Activated T-cell treated with anti-CD3 and anti-CD28 coated beads, Interleukin-2, amount 50 U/mL, for 72 hours (primary cell): ENCODE data around the gene PTGER1. TPM values are rescaled to one million over a fixed set of nuclear protein-coding genes. Genes with fewer than 3 reads are reported as not detected.
"Not testable (repeated sequence)": the region's sequence is repeated elsewhere in the genome, so short reads cannot be mapped to it uniquely, and the experiment has no call there.

Experiments
- ATAC-seq, 2 donors: fragments of 150-1000 bp; cut with Tn5 transposase; replicated peaks in 1 of 2; 2 replicates each; pipeline ENCODE4 v1.10.0; 2021; ENCODE audit warnings: moderate library complexity in 2 of 2, mild to moderate bottlenecking in 1 of 2
- DNase-seq, 2 donors: peaks; one replicate each; pipeline ENCODE4 v3.0.0; 2021 to 2022; ENCODE audit warnings: mixed read lengths in 1 of 2
- H3K27ac Mint-ChIP-seq: one replicate; pipeline ENCODE4 v1.8.0; 2022; ENCODE audit warnings: mild to moderate bottlenecking, moderate library complexity, mixed read lengths
- H3K27me3 Mint-ChIP-seq: one replicate; pipeline ENCODE4 v1.8.0; 2022; ENCODE audit warnings: low read depth, mixed read lengths
- H3K36me3 Mint-ChIP-seq, 2 donors: one replicate each; pipeline ENCODE4 v1.8.0; 2022; ENCODE audit warnings: mixed read lengths in 2 of 2, mild to moderate bottlenecking in 1 of 2; ENCODE audit not compliant: insufficient read depth in 2 of 2
- H3K4me1 Mint-ChIP-seq: one replicate; pipeline ENCODE4 v1.8.0; 2022; ENCODE audit warnings: low read depth, mixed read lengths
- H3K4me3 Mint-ChIP-seq, 2 donors: one replicate each; pipeline ENCODE4 v1.8.0; 2022; ENCODE audit warnings: mild to moderate bottlenecking in 2 of 2, mixed read lengths in 2 of 2, moderate library complexity in 2 of 2
- H3K9me3 Mint-ChIP-seq, 2 donors: one replicate each; pipeline ENCODE4 v1.8.0; 2022; ENCODE audit warnings: mixed read lengths in 2 of 2
- total RNA-seq, 2 donors: library from RNA; stranded (reverse); gene quantifications; one replicate each; pipeline ENCODE4 v1.2.3, GENCODE V29; 2022

Gene PTGER1
- total RNA-seq, 2 donors from 2014 or later, result 0.38 to 0.39 TPM

DNA sequence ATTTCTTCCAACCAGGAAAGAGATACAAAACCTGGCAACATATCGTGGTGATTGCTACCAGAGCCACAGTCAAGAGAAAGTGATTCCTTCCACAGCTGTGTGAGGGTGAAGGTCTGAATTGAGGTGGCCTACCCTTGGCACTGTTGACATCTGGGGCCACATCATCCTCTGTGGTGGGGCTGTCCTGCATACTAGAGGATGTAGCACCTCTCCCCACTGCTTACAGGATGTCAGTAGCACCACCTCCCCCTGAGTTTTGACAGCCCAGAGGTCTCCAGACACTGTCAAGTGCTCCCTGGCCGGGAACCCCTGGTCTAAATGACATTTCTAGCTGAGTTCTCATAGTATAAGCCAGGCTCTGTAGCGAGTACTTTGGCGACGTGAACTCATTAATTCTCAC is 15.5 kb downstream of the PTGER1 start:
- Mint-ChIP-seq H3K36me3 (peaks cover 8 to 19% of the 10 kb centered on the region in 2 donors), H3K4me1 (no peaks in the 10 kb centered on the region), H3K9me3 (no peaks in the 10 kb centered on the region), H3K4me3 (no peak overlapping the region), H3K27me3 (no peaks in the 10 kb centered on the region), H3K27ac (no peak overlapping the region)
- ATAC-seq (peak; percentile 93 to 100), DNase-seq (peak; percentile 25 to 56)

DNA sequence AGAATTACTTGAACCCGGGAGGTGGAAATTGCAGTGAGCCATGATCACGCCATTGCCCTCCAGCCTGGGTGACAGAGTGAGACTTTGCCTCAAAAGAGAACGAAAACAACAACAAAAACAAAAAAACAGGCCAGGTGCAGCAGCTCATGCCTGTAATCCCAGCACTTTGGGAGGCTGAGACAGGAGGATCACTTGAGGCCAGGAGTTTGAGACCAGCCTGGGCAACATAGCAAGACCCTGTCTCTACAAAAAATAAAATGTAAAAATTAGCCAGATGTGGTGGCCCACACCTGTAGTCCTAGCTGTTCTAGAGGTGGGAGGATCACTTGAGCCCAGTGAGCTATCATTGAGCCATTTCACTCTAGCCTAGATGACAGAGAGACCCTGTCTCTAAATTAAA is 22.9 kb downstream of the PTGER1 start:
- H3K9me3 Mint-ChIP-seq, ATAC-seq, H3K27ac Mint-ChIP-seq, H3K4me3 Mint-ChIP-seq, DNase-seq, H3K4me1 Mint-ChIP-seq, H3K27me3 Mint-ChIP-seq: not testable (repeated sequence)
- H3K36me3 Mint-ChIP-seq, result peaks cover 10 to 27% of the 10 kb centered on the region in 2 donors

DNA sequence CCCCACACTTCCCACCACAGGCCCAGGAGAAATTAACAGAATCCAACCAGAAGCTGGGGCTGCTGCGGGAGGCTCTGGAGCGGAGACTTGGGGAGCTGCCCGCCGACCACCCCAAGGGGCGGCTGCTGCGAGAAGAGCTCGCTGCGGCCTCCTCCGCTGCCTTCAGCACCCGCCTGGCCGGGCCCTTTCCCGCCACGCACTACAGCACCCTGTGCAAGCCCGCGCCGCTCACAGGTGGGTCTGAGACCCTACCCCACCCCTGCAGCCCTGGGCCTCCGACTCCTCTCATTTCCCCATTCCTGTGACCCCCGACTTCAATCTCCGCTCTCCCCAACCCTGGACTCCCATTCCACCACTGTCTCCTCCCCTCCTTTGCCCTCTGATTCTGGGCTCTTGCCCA is 24.3 kb downstream of the PTGER1 start:
- ATAC-seq, result no peak
- no peaks in the 10 kb centered on the region for H3K9me3 Mint-ChIP-seq
- no peaks in the 10 kb centered on the region for H3K27me3 Mint-ChIP-seq
- peaks cover 6% of the 10 kb centered on the region for H3K4me1 Mint-ChIP-seq
- no peak overlapping the region for H3K27ac Mint-ChIP-seq
- peaks cover 12 to 33% of the 10 kb centered on the region in 2 donors for H3K36me3 Mint-ChIP-seq
- no peak for DNase-seq
- no peak overlapping the region for H3K4me3 Mint-ChIP-seq

DNA sequence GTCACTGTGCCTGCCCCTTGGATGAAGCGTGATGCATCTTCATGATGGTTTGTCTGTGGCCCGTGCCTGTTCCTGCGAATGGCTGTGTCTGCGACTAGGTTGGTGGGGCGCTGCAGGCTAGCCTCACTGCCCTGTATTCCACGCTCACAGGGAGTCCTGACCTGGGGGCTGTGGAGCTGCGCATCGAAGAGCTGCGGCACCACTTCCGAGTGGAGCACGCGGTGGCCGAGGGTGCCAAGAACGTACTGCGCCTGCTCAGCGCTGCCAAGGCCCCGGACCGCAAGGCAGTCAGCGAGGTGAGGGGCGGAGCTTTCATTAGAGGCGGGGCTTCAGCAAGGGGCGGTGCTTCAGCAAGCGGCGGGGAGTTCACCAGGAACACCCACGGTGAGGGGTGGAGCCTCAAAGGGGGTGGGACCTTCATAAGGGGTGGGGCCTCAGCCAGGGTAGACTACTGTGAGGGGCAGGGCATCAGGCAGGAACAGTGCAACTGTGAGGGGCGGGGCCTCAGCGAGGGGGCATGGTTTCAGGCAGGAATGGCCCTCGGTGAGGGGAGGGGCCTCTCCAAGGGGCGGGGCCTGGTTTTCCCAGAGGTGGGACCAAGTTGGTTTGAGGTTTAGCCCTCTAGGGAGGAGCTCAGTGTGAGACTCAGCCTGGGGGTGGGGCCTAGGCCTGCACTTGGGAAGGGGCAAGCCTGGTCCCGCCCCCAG is 24.8 kb downstream of the PTGER1 start:
- Mint-ChIP-seq H3K4me1 (peaks cover 6% of the 10 kb centered on the region), H3K27ac (no peak overlapping the region), H3K9me3 (no peaks in the 10 kb centered on the region), H3K27me3 (no peaks in the 10 kb centered on the region), H3K4me3 (no peak overlapping the region), H3K36me3 (peaks cover 11 to 32% of the 10 kb centered on the region in 2 donors)
- peak; percentile 84 to 93 for ATAC-seq
- DNase-seq, result peak; percentile 74 to 79

DNA sequence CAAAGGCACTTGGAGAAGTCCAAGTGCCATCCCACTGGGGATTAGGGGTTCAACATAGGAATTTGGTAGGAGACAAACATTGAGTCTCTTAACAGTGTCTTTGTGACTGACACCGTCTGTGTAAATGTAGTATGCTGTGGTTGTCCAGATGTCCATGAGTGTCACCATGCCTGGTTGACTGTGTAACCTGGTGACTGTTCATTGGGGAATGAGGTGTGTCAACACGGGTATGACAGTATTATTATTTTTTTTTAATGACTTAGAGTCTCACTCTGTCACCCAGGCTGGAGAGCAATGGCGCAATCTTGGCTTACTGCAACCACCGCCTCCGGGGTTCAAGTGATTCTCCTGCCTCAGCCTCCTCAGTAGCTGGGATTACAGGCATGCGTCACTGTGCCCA is 25.8 kb downstream of the PTGER1 start:
- Mint-ChIP-seq H3K4me3 (no peak overlapping the region), H3K4me1 (peaks cover 6% of the 10 kb centered on the region), H3K9me3 (no peaks in the 10 kb centered on the region), H3K27ac (no peak overlapping the region), H3K27me3 (no peaks in the 10 kb centered on the region), H3K36me3 (peaks cover 15 to 32% of the 10 kb centered on the region in 2 donors)
- DNase-seq, result no peak
- ATAC-seq, result no peak

DNA sequence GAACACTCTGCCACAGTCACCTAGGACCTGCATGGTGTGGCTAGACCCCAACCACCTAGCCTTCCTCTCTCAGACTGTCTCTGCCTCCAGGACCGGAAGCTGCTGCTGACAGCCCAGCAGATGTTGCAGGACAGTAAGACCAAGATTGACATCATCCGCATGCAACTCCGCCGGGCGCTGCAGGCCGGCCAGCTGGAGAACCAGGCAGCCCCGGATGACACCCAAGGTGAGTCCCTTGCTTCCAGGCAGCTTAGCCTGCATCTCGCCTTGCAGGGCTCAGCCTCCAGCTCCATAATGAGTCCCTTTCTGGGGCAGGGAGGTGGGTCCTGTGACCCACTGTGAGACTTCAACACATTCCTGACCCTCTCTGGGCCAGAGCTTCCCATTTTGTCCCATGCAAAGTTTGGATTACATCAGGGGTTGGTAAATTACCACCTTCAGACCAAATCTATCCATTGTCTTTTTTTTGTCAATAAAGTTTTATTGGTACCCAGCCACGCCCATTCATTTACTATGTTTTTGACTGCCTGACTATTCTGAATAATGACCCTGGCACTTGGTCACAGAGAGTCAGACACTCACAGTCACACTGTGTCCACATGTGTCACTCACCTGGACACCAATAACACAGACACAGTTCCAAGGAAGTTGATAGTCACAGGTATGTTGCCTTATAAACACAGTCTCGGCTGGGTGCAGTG is 28.7 kb downstream of the PTGER1 start:
- Mint-ChIP-seq H3K27me3 (no peaks in the 10 kb centered on the region), H3K4me3 (no peak overlapping the region)

DNA sequence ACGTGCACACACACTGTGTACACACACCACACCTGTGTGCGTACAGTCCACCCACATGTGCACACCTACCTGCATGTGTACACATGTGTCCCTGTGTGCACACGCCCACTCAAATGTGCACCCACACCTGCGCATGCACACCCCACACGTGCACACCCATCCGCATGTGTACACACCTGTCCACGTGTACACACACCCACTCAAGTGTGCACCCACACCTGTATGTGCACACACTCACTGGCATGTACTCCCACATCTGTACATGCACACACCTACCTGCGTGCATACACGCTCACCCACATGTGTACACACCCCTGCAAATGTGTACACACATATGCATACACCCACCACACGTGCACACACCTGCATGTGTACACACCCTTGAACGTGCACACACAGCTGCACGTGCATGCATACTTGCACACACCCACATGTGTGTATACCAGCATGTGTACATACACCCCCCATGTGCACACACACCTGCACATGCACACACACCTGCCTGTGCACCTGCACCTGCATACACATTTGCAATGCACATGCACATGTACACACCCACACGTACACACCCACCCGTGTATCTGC is 31.4 kb downstream of the PTGER1 start:
- Mint-ChIP-seq H3K4me3 (no peak overlapping the region), H3K9me3 (no peaks in the 10 kb centered on the region), H3K4me1 (peaks cover 32% of the 10 kb centered on the region), H3K36me3 (peaks cover 21 to 30% of the 10 kb centered on the region in 2 donors), H3K27ac (no peak overlapping the region), H3K27me3 (no peaks in the 10 kb centered on the region)
- DNase-seq, result no peak
- ATAC-seq, result no peak

More for the DNA sequence above, 28.7 kb downstream of the PTGER1 start:
- Mint-ChIP-seq H3K4me1 (peaks cover 16% of the 10 kb centered on the region), H3K9me3 (no peaks in the 10 kb centered on the region), H3K27ac (no peak overlapping the region), H3K36me3 (peaks cover 26 to 39% of the 10 kb centered on the region in 2 donors)
- ATAC-seq (no peak), DNase-seq (no peak)

DNA sequence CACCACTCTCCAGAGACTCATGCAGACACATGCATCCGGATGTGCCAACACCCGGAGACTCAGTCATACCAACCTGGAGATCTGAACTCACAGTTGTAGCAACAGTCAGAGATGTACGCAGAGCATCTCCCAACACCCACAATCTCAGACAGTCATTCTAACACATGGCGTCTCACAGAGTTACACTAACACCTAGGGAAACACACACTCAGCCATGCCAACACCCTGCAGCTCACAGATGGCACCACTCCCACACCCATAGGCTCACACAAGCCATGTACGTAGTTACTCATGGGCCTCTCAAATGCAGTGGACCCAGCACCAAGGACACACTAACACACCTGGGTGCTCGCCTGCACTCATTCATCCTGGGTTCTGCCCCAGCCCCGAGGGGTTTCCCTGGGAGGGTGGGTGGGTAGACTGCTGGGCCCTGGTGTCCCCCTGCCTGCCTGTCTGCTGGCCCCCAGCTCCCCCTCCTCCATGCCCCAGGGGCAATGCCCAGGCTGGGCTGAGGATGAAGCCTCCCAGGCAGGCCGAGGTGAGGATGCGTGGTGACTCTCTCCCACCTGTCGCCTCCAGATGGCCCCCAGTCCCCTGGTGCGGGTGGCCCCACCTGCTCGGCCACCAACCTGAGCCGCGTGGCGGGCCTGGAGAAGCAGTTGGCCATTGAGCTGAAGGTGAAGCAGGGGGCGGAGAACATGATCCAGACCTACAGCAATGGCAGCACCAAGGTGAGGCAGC is 32.1 kb downstream of the PTGER1 start:
- H3K27ac Mint-ChIP-seq, result no peak overlapping the region
- DNase-seq, result no peak
- H3K4me3 Mint-ChIP-seq, result no peak overlapping the region
- H3K9me3 Mint-ChIP-seq, result no peaks in the 10 kb centered on the region
- H3K27me3 Mint-ChIP-seq, result no peaks in the 10 kb centered on the region
- peaks cover 37% of the 10 kb centered on the region for H3K4me1 Mint-ChIP-seq
- ATAC-seq, result no peak
- H3K36me3 Mint-ChIP-seq, result peaks cover 21 to 29% of the 10 kb centered on the region in 2 donors

DNA sequence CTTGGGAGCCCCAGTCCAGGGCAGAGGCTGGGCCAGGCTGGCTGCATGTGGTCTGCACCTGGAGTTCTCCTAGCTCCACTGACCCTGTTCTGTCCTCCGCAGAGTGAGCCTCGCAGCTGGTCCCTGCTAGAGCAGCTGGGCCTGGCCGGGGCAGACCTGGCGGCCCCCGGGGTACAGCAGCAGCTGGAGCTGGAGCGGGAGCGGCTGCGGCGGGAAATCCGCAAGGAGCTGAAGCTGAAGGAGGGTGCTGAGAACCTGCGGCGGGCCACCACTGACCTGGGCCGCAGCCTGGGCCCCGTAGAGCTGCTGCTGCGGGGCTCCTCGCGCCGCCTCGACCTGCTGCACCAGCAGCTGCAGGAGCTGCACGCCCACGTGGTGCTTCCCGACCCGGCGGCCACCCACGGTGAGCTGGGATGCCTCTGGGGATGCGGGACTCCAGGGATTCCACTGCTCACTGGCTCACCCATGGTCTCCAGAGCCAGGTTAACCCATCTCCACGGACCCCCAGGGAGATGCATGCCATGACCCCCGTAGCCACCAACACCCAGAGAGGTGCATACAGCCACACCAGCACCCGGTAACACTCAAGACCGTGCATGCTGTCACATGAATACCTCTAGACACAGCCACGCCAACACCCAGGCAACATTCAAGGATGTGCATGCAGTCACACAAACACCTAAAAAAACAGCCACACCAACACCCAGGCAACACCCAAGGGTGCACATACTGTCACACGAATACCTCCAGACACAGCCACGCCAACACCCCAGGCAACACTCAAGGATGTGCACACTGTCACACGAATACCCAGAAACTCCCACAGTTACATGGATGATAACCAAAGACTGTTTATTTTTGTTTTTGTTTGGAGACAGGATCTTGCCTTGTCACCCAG is 33.9 kb downstream of the PTGER1 start:
- peak overlapping the region; percentile 95 to 97 for H3K4me3 Mint-ChIP-seq
- H3K36me3 Mint-ChIP-seq, result peaks cover 18 to 21% of the 10 kb centered on the region in 2 donors
- peaks cover 41% of the 10 kb centered on the region for H3K4me1 Mint-ChIP-seq
- DNase-seq (no peak), ATAC-seq (no peak)
- H3K9me3 Mint-ChIP-seq, result no peaks in the 10 kb centered on the region
- no peaks in the 10 kb centered on the region for H3K27me3 Mint-ChIP-seq
- H3K27ac Mint-ChIP-seq, result peak overlapping the region; percentile 14

DNA sequence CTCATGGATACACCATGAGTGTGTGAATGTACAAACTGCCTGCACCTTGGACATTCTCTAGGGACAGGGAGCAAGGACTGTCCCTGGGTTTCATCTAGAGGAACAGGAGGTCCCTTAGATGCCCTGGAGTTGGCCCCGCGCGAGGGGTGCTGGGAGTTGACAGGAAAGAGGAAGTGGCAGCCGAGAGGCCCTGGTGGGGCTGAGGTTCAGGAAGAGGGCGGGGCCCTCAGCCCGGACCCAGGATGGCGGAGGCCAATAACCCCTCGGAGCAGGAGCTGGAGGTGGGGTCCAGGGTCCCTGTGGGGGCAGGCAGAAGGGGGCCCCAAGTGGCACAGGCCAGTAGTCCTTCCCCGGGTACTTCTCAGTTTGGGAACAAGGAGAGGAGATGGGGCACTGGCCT is 35.1 kb downstream of the PTGER1 start:
- Mint-ChIP-seq H3K36me3 (peaks cover 18 to 21% of the 10 kb centered on the region in 2 donors), H3K27me3 (no peaks in the 10 kb centered on the region), H3K27ac (peak overlapping the region; percentile 99), H3K4me3 (peak overlapping the region; percentile 95 to 97), H3K9me3 (no peaks in the 10 kb centered on the region), H3K4me1 (peaks cover 54% of the 10 kb centered on the region)
- DNase-seq (peak; percentile 85 to 87), ATAC-seq (peak; percentile 96 to 99)

DNA sequence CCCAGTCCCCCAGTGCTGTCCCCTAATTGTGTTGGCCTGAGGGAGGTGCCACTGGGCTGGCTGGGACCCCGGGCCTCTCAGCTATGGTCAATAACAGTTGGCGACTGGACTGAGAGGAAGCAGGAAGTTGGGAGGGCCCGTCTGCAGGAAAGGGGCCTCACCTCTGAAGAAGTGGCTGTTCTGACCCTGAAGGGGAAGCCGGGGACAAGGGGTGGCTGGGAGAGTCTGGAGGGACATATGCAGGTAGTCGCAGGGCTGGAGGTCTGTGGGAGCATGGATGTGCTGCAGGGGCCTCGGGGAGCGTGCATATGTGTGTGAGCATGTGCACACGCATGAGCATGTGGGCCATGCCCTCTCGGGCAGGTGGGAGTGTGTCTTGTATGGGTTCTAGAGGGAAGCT is 36.1 kb downstream of the PTGER1 start:
- Mint-ChIP-seq H3K36me3 (peaks cover 14 to 15% of the 10 kb centered on the region in 2 donors), H3K9me3 (no peaks in the 10 kb centered on the region), H3K27ac (peak overlapping the region; percentile 78), H3K4me1 (peaks cover 64% of the 10 kb centered on the region), H3K27me3 (no peaks in the 10 kb centered on the region), H3K4me3 (peak overlapping the region; percentile 95 to 97)
- no peak for ATAC-seq
- DNase-seq, result no peak

DNA sequence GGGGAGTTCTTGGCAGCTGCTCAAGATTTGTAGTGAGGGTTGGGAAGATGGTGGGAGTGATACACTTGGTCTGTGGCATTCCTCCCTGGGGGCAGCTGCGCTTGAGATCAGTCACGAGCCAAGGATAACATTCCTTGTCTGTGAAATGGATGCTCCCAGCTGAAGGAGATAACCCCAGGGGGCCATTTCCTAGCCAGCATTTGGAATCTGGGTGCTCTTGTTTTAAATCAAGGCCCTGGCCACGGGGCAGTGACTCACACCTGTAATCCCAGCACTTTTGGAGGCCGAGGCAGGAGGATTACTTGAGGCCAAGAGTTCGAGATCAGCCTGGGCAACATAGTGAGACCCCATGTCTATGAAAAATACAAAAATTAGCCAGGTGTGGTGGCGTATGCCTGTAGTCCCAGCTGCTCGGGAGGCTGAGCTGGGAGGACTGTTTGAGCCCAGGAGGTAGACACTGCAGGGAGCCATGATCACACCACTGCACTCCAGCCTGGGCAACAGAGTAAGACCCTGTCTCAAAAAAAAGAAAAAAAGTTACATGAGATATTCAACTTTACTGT is 37.5 kb downstream of the PTGER1 start:
- Mint-ChIP-seq H3K4me3 (no peak overlapping the region), H3K27me3 (no peaks in the 10 kb centered on the region), H3K4me1 (peaks cover 64% of the 10 kb centered on the region), H3K27ac (peak overlapping the region; percentile 11), H3K9me3 (no peaks in the 10 kb centered on the region), H3K36me3 (peaks cover 5 to 11% of the 10 kb centered on the region in 2 donors)
- DNase-seq, result no peak
- ATAC-seq, result no peak
